Caco-2 (cell line): ENCODE measurements around the gene KRT3. TPM values are rescaled to one million over a fixed set of nuclear protein-coding genes. Genes with fewer than 3 reads are reported as not detected.

Experiments used
- BruUV-seq: library from RNA; stranded (reverse); fragments of 400-500 nt; replicated peaks from 2 replicates; lab custom pipeline; 2021; lab: Mats Ljungman, UMichigan
- CTCF ChIA-PET: fragments of 300-600 bp; sonication (Branson Sonifier 250); formaldehyde crosslinking; loops from one replicate; lab custom pipeline; 2022; ENCODE audit warnings: antibody characterized with exemption; lab: Charles Lee
- POLR2A ChIA-PET: fragments of 300-600 bp; sonication (Branson Sonifier 250); formaldehyde crosslinking; loops from one replicate; lab custom pipeline; 2022; ENCODE audit warnings: antibody characterized with exemption; lab: Charles Lee
- DNase-seq, 2 experiments: peaks; one replicate each; pipeline versions ENCODE4 v3.0.0 to v3.0.0-alpha.2; 2020 to 2022
- H3K27me3 ChIP-seq: replicated peaks from 2 replicates; pipeline ENCODE4 v1.6.0; 2011; ENCODE audit warnings: low read length; ENCODE audit not compliant: control insufficient read depth, insufficient read depth
- H3K36me3 ChIP-seq: 2 replicates; pipeline ENCODE4 v1.5.1; 2011; ENCODE audit warnings: low read length; ENCODE audit not compliant: control insufficient read depth, insufficient read depth
- H3K4me1 ChIP-seq: fragments of 250-450 bp; sonication (Bioruptor Pico); 2 replicates; pipeline ENCODE4 v1.5.1; 2020; ENCODE audit warnings: mild to moderate bottlenecking
- H3K4me3 ChIP-seq: 2 replicates; pipeline ENCODE4 v1.5.1; 2011; ENCODE audit warnings: low read depth, mild to moderate bottlenecking, control low read depth, low read length
- H3K9me3 ChIP-seq: fragments of 250-450 bp; sonication (Bioruptor Pico); 2 replicates; pipeline ENCODE4 v1.5.1; 2020; ENCODE audit warnings: mild to moderate bottlenecking, moderate library complexity
- H3K27ac Mint-ChIP-seq: one replicate; pipeline ENCODE4 v1.8.0; 2022; ENCODE audit warnings: mixed read lengths; ENCODE audit not compliant: unreplicated experiment
- H3K27me3 Mint-ChIP-seq: one replicate; pipeline ENCODE4 v1.8.0; 2022; ENCODE audit warnings: mixed read lengths; ENCODE audit not compliant: insufficient read depth, unreplicated experiment
- H3K36me3 Mint-ChIP-seq: one replicate; pipeline ENCODE4 v1.8.0; 2022; ENCODE audit warnings: mild to moderate bottlenecking, mixed read lengths; ENCODE audit not compliant: insufficient read depth, unreplicated experiment
- H3K4me1 Mint-ChIP-seq: one replicate; pipeline ENCODE4 v1.8.0; 2022; ENCODE audit warnings: low read depth, mixed read lengths; ENCODE audit not compliant: unreplicated experiment
- H3K4me3 Mint-ChIP-seq: one replicate; pipeline ENCODE4 v1.8.0; 2022; ENCODE audit warnings: mild to moderate bottlenecking, moderate library complexity, mixed read lengths; ENCODE audit not compliant: unreplicated experiment
- H3K9me3 Mint-ChIP-seq: one replicate; pipeline ENCODE4 v1.8.0; 2022; ENCODE audit warnings: mixed read lengths; ENCODE audit not compliant: unreplicated experiment
- CTCF ChIP-seq, 2 experiments: fragments of 200-600 bp in 1 of 2; IDR thresholded peaks; 1 replicate in 1 of 2; 2 replicates in 1 of 2; pipeline versions ENCODE4 v1.5.1 to v1.8.0; 2011 to 2022; ENCODE audit warnings: antibody characterized with exemption in 1 of 2, control low read depth in 1 of 2, inconsistent platforms in 1 of 2, low read depth in 1 of 2, low read length in 1 of 2, mild to moderate bottlenecking in 1 of 2, moderate library complexity in 1 of 2; ENCODE audit not compliant: insufficient read depth in 1 of 2, severe bottlenecking in 1 of 2, unreplicated experiment in 1 of 2
- intact Hi-C: fragments of 100-400 bp; cut with micrococcal nuclease; formaldehyde crosslinking; loops from one replicate; pipeline ENCODE4 v1.10.0; 2022; ENCODE audit not compliant: unreplicated experiment
- total RNA-seq: library from RNA; stranded (reverse); gene quantifications from 2 replicates; pipeline ENCODE4 v1.2.3, GENCODE V29; 2022

The KRT3 gene
- total RNA-seq, 1 experiment from 2014 or later: not detected

GRCh38 chr12:52765702-52766101 is 30.2 kb downstream of the KRT3 start:
- Histone ChIP-seq H3K9me3 (peaks cover 6% of the 10 kb centered on the region; the same call in 1 of the 2 replicates), H3K27me3 (no peaks in the 10 kb centered on the region), H3K4me1 (no peaks in the 10 kb centered on the region), H3K4me3 (no peak overlapping the region), H3K36me3 (no peaks in the 10 kb centered on the region)
- ChIA-PET POLR2A (no interaction called here), CTCF (no interaction called here)
- no peak for TF ChIP-seq CTCF (IDR thresholded peaks at IDR 0.05; ENCODE audit: insufficient read depth in 1 of 2, low read depth in 1 of 2, low read length in 1 of 2, severe bottlenecking in 1 of 2, unreplicated experiment in 1 of 2)
- Mint-ChIP-seq H3K9me3 (peaks cover 6% of the 10 kb centered on the region), H3K4me1 (no peaks in the 10 kb centered on the region), H3K4me3 (no peak overlapping the region), H3K36me3 (no peaks in the 10 kb centered on the region), H3K27ac (no peak overlapping the region), H3K27me3 (no peaks in the 10 kb centered on the region)
- BruUV-seq: no TSS peak
- DNase-seq: no peak
- intact Hi-C loops: no loop called here

GRCh38 chr12:52763991-52764390 is 31.9 kb downstream of the KRT3 start:
- Mint-ChIP-seq H3K4me1 (no peaks in the 10 kb centered on the region), H3K27me3 (no peaks in the 10 kb centered on the region), H3K4me3 (no peak overlapping the region), H3K9me3 (peaks cover 19% of the 10 kb centered on the region), H3K36me3 (no peaks in the 10 kb centered on the region), H3K27ac (no peak overlapping the region)
- H3K4me3 ChIP-seq: no peak overlapping the region
- no peaks in the 10 kb centered on the region for H3K27me3 ChIP-seq
- no peak for TF ChIP-seq CTCF (IDR thresholded peaks at IDR 0.05; ENCODE audit: insufficient read depth in 1 of 2, low read depth in 1 of 2, low read length in 1 of 2, severe bottlenecking in 1 of 2, unreplicated experiment in 1 of 2)
- CTCF ChIA-PET: no interaction called here
- peaks cover 13% of the 10 kb centered on the region; the same call in 1 of the 2 replicates for H3K9me3 ChIP-seq
- no peak for DNase-seq
- BruUV-seq: no TSS peak
- H3K36me3 ChIP-seq: no peaks in the 10 kb centered on the region
- intact Hi-C loops: no loop called here
- POLR2A ChIA-PET: no interaction called here
- H3K4me1 ChIP-seq: no peaks in the 10 kb centered on the region

- Mint-ChIP-seq H3K9me3 (peaks cover 19% of the 10 kb centered on the region), H3K4me3 (no peak overlapping the region), H3K27ac (no peak overlapping the region), H3K36me3 (no peaks in the 10 kb centered on the region), H3K27me3 (no peaks in the 10 kb centered on the region), H3K4me1 (no peaks in the 10 kb centered on the region)
- H3K36me3 ChIP-seq: no peaks in the 10 kb centered on the region
- H3K27me3 ChIP-seq: no peaks in the 10 kb centered on the region
- BruUV-seq: no TSS peak
- intact Hi-C loops: no loop called here
- no peak for TF ChIP-seq CTCF (IDR thresholded peaks at IDR 0.05; ENCODE audit: insufficient read depth in 1 of 2, low read depth in 1 of 2, low read length in 1 of 2, severe bottlenecking in 1 of 2, unreplicated experiment in 1 of 2)
- ChIA-PET CTCF (no interaction called here), POLR2A (no interaction called here)
- DNase-seq: no peak
- H3K9me3 ChIP-seq: peaks cover 13% of the 10 kb centered on the region; the same call in 1 of the 2 replicates
- no peaks in the 10 kb centered on the region for H3K4me1 ChIP-seq
- H3K4me3 ChIP-seq: no peak overlapping the region
These were observed 32.8 kb downstream of the KRT3 start for GRCh38 chr12:52763036-52763659.
